Ureter (tissue), 1 donor: ENCODE data around the gene WDR35. TPM values are rescaled to one million over a fixed set of nuclear protein-coding genes. Genes with fewer than 3 reads are reported as not detected.
"Not testable (repeated sequence)": the region's sequence is repeated elsewhere in the genome, so short reads cannot be mapped to it uniquely, and the experiment has no call there.

Experiments used
- DNase-seq: peaks from one replicate; pipeline ENCODE4 v3.0.0-alpha.2; 2020; ENCODE audit warnings: low spot score
- total RNA-seq: library from RNA; stranded (reverse); gene quantifications from one replicate; pipeline ENCODE4 v1.2.4, GENCODE V29; 2023
- donor health status: DM: yes; HTN: yes; CAD: no.

WDR35 gene
- total RNA-seq, 1 donor from 2014 or later = 20.6 TPM

DNA sequence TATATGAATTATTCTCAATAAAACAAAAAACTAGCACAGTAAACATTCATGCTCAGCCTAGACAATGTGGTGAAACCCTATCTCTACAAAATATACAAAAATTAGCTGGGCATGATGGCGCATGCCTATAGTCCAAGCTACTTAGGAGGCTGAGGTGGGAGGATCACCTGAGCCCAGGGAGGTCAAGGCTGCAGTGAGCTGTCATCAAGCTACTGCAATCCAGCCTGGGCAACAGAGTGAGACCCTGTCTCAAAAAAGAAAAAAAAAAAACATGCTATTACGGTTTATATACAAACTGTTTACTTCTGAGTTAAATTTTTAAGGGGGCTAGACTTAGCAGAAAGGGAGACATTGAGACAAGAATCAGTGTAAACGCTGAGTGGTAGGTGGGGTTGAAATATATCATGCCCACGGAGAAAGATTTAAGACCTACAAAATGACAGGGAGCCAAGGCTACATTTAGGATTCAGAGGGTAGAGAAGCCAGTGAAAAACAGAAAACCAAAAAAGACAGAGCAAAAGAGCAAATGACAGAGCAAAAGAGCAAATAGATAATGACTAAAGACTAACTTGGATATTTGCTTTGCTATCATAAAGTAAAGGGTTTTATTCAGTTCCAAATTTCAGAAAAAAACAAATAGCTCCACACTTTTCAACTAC is 95.6 kb downstream of the WDR35 start:
- no peak for DNase-seq

GRCh38 chr2:19893520-19894133 is 96.3 kb downstream of the WDR35 start:
- no peak for DNase-seq

DNA sequence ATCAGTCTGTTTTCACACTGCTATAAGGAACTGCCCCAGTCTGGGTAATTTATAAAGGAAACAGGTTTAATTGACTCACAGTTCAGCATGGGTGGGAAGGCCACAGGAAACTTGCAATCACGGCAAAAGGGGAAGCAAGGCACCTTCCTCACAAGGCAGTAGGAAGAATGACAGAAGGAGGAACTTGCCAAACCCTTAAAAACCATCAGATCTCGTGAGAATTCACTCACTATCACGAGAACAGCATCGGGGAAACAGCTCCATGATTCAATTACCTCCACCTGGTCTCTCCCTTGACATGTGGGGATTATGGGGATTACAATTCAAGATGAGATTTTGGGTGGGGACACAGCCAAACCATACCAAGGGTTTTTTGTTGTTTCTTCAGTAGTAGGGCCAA is 97.9 kb downstream of the WDR35 start:
- DNase-seq = not testable (repeated sequence)

DNA sequence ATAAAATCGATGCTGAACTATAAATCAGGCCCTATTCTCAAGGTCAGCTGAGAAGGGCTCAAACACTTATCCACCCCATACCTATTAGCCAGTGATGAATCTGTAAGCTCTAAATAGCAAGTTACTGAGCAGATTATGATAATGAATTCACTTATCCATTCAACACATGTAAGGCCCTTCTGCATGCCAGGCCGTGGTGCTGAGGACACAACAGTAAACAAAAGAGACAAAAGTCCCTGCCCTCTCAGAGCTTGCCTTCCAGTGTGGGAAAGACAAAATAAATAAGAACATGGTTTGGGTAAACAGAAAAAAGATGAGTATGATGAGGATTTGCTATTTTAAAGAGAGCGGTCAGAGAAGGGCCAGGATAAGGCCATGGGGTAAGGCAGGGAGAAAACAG is 99.8 kb downstream of the WDR35 start:
- DNase-seq = no peak

- DNase-seq = no peak
Observed at GRCh38 chr2:19888831-19889230, 101.1 kb downstream of the WDR35 start.

DNA sequence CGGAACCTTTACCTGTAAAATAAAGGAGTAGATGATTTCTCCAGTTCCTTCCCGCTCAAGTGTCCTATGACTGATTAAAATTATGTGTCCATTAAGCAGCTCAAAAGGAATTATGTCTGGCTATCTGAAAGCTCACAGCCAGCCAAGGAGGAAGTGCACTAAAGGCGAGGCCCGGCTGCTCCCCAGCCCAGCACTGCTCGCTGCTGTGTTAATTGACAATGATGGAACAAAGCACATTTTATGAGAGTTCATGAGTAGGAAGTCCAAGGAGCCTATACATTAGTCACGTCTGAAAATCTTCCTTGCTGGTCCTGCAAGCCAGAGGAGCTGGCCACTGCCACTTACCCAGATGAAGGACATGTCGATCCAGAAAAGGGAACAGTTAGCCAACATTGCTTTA is 102.4 kb downstream of the WDR35 start:
- DNase-seq = no peak

GRCh38 chr2:19886261-19886660 is 103.6 kb downstream of the WDR35 start:
- DNase-seq = no peak

GRCh38 chr2:19885791-19886190 is 104.1 kb downstream of the WDR35 start:
- DNase-seq = no peak

DNA sequence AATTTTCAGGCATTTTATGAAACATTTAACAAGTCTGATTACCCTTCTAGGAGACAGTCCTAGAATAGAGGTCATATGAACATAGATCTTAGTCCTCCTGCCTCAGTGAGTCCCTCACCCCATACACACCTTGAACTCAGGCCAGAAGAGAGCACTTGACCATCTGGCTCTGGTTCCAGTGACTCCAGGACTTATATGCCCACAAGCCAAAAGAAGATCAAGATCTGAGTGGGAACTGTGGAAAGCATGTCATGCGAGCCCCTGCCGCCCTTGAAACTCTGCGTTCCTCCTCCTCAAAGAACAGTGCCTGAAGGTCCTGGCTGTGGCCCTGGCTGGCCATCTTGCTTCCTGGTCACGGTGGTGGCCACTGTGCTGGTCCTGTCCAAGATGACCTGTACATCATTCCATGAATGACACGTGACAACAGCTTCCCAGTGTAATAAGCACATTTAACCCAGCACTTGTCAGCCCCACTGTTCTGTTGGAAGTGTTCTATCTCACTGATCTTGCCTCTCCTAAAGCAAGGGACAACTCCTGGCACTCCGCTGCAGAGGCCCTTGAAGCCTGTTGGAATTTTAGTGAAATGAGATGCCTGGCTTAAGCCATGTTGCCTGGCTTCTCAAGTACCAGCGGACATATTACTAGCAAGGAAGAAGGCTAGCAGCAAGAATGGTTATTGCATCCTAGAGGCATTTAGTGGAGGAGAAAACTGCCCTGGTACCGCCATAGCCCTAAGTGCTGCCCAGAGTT is 105.8 kb downstream of the WDR35 start:
- DNase-seq = no peak

GRCh38 chr2:19883486-19883885 is 106.4 kb downstream of the WDR35 start:
- DNase-seq = no peak

GRCh38 chr2:19882286-19882685 is 107.6 kb downstream of the WDR35 start:
- DNase-seq = no peak

DNA sequence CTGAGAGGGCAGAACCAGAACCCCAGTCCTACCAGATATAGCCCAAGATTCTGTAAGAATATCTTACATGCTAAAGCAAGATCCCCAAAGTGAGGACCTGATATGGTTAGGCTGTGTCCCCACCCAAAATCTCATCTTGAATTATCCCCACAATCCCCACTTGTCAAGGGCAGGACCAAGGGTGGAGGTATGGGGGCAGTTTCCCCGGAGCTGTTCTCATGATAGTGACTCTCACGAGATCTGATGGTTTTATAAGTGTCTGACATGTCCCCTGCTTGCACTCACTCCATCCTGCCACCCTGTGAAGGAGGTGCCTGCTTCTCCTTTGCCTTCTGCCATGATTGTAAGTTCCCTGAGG is 108.0 kb downstream of the WDR35 start:
- no peak for DNase-seq

DNA sequence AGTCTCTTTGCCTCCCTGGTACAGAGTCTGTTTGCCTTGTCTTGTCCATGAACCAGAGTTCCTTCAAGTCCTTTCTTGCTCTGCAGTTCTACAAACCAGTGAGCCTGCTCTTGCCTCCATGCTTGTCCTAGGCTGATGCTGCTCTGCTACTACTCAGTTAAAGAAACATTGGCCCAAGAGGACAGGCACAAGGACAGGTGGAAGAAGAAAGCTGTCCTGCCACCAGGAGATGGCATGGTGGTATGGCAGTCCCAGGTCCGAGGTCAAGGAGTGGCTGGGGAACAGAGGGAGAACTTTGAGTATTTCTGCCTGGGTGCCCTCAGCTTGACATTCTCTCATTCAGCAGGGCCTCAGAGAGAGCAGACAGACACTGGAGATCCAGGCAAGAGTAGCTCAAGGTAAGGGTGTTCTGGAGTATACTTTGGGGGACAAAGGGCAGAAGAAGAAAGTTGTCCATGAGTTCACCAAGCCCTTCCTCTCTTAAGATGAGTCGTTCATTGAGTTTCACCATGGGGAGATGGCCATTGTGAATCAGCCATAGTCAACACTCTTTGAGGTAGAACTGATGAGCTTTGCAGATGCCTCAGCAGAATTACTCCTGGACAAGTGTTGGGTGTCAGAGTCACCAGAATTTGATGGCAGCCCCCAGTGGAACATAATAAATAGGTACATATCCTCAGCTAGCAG is 108.5 kb downstream of the WDR35 start:
- DNase-seq = no peak

DNA sequence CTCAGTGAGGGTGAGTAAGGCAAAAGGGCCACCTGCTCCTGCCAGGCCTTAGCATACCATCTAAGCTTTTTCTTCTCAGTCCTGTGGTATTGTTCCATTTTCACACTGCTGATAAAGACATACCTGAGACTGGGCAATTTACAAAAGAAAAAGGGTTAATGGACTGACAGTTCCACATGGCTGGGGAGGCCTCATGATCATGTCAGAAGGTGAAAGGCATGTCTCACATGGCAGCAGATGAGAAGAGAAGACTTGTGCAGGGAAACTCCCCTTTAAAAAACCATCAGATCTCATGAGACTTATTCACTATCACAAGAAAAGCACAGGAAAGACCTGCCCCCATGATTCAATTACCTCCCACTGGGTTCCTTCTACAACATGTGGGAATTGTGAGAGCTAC is 109.7 kb downstream of the WDR35 start:
- not testable (repeated sequence) for DNase-seq

- DNase-seq = no peak
Observed at GRCh38 chr2:19879120-19879519, 110.8 kb downstream of the WDR35 start.

DNA sequence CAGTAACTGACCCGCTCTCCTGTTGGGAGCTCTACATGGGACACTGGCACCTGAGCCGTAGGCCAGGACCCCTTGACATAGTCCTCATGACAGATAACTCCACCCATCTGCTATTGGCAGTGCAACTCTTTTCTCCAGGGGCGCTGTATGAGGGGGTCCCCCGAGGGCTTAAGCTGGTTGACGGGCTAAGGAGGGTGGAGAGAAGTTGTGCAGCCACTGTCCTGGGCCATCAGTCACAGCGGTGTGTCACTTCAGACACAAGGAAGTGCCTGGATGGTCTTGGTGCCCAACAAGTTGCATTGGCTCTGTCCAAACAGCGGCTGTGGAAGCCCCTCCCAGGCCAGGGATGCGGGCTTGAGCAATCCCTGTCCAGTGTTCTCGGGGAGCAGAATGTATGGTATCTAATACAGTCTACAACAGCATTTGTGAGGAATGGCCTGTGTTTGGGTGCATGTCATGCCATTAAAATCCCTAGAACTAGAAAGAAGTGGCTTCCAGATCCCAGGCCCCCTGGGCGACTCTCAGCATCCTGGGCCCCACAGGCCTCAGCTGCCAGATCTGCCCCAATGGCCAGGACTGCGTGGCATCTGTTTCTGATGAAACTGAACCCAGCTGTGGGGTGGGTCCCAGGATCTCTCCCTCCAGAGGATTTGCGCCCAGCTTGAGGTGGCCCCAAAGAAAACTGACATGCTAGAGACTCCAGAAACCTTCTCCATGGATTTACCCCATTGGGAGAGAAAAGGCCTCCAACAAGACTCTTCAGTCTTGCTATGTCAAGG is 111.4 kb downstream of the WDR35 start:
- no peak for DNase-seq

DNA sequence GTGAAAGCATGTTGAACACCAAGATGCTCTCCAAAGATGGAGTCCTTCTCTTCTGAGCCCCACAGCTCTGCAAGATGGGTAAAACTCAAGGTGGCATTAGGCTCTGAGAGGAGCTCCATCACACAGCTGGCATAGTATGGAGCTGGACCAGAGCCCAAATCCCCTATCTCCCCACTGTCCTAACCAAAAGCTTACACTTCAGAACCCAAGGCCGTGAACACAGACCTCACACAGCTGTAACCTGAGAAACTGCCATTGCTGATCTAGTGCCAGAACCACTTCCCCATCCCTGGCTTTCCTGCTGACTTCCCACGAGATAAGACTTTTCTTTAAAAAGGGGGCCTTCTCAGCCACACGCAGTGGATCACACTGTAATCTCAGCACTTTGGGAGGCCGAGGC is 113.2 kb downstream of the WDR35 start:
- DNase-seq = peak; percentile 17

GRCh38 chr2:19875280-19875679 is 114.6 kb downstream of the WDR35 start:
- DNase-seq = no peak

- no peak for DNase-seq
Observed at GRCh38 chr2:19874726-19875125, 115.2 kb downstream of the WDR35 start.

DNA sequence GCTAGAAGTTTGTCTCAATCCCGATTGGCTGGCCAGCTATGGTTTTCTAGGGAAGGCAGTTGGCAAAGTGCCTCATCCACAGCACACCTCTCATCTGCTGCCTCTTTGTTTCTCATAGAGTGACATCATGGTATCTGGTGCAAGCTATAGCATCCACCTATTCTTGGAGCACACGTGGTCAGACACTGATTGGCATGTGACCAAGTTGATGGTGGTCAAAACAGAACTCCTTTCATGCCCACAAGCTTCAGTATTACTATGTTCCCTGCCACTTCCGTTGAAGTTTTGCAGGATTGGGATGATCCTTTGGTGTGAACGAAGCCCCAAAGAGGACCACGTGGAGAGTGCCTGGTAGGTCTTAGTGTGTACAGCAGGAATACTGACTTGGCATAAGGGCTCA is 116.9 kb downstream of the WDR35 start:
- no peak for DNase-seq

DNA sequence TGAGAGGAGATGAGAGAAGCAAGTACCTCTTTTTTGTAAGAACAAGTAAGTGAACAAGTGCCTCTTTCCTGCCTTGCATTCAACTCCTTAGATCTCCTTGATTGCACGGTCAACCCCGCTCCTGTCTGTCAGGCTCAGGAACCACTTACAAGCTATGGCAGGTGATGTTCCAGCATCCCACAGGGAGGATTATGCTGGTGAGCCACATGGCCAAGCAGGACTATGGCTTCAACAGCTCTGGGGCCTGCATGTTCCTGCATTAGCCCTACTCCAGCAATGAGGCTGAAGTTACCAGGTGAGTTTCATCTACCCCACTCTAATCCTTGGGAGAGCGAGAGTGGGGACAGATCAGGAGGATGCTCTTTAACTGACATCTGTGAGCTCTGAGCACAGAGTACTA is 117.6 kb downstream of the WDR35 start:
- DNase-seq = no peak

- no peak for DNase-seq
Observed at GRCh38 chr2:19871836-19872235, 118.1 kb downstream of the WDR35 start.
